GM10847 (cell line): ENCODE results near the gene KCNG1.

ENCODE experiments used
- POLR2A ChIP-seq: IDR thresholded peaks from 2 replicates; pipeline ENCODE4 v1.6.1; 2011; ENCODE audit not compliant: insufficient read length; ENCODE audit errors: extremely low read depth

Gene KCNG1

GRCh38 chr20:50987493-50988210 lies 35.3 kb downstream of the KCNG1 start:
- no peak for TF ChIP-seq POLR2A

GRCh38 chr20:50983321-50983720 lies 39.6 kb downstream of the KCNG1 start:
- no peak for TF ChIP-seq POLR2A

- TF ChIP-seq POLR2A = no peak
Measured at GRCh38 chr20:50982363-50982762, 40.5 kb downstream of the KCNG1 start.

GRCh38 chr20:50981714-50982048 lies 41.2 kb downstream of the KCNG1 start:
- TF ChIP-seq POLR2A = no peak

- no peak for TF ChIP-seq POLR2A
Measured at GRCh38 chr20:50980851-50981713, 41.8 kb downstream of the KCNG1 start.

GRCh38 chr20:50980071-50980681 lies 42.7 kb downstream of the KCNG1 start:
- no peak for TF ChIP-seq POLR2A

- TF ChIP-seq POLR2A = no peak
Measured at GRCh38 chr20:50977066-50978021, 45.6 kb downstream of the KCNG1 start.

- no peak for TF ChIP-seq POLR2A
Measured at GRCh38 chr20:50975701-50976330, 47.1 kb downstream of the KCNG1 start.

GRCh38 chr20:50969912-50970311 lies 53.0 kb downstream of the KCNG1 start:
- TF ChIP-seq POLR2A = no peak

- TF ChIP-seq POLR2A = no peak
Measured at GRCh38 chr20:50969435-50969834, 53.5 kb downstream of the KCNG1 start.

- TF ChIP-seq POLR2A = no peak
Measured at GRCh38 chr20:50968289-50968688, 54.6 kb downstream of the KCNG1 start.

GRCh38 chr20:50967586-50967985 lies 55.3 kb downstream of the KCNG1 start:
- no peak for TF ChIP-seq POLR2A

GRCh38 chr20:50959543-50960126 lies 63.3 kb downstream of the KCNG1 start:
- TF ChIP-seq POLR2A = no peak

- TF ChIP-seq POLR2A = no peak
Measured at GRCh38 chr20:50958615-50959542, 64.0 kb downstream of the KCNG1 start, which contains the start of gene MOCS3. TSS of gene MOCS3 (plus strand) at chr20:50958818. CDS start at chr20:50958843, 25 bp downstream.
